IPS DF 19.7 (cell line): ENCODE data around the gene HDAC10.

Source experiments
- DNase-seq: peaks from one replicate; pipeline ENCODE4 v3.0.0-alpha.2; 2013; ENCODE audit warnings: low read depth, low spot score

Gene HDAC10

DNA sequence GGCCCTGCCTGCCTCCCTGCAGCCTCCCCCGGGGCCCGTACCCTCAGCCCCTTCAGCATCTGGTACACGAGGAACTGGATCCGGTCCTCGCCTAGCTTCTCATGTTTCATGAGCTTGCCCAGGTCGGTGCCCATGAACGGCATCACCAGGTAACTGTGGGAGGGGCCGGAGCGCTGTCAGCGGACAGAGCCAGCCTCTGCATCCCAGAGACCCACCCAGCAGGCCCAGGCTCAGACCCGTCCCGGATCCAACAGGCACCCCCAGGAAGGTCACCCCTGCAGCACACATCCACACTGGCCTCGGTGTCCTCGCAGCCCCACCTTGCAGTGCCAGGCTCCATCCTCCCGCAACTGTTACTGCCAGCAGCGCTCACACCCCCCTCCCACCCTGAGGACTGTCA is 6.0 kb upstream of the HDAC10 start:
- DNase-seq, result no peak

DNA sequence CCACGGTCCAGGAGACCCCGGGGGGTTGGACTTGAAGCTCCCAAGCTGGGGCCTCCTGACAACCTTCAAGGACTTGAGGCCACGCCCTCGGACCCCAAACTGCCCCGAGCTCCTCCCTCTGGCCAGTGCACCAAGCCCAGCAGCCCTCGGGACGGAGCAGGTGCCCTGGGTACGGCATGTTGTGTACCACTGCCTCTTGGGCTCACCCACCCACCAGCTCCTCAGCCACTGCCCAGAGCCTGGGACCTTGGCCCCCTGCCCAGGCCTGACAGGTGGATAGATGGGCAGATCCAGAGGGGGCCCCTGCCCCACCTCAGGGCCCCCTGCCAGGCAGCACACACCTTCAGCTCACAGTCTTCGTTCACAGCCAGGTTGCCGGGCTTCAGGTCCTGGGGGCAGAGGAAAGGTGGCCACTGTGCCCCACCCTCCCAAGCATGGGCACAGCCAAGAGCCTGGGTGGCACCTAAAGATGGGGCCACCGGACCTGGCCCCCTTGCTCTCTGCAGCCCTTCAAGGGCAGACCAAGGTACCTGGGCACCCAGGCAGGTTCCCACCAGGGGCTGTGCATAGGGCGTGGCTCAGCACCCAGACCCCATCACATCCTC is 5.3 kb upstream of the HDAC10 start:
- DNase-seq, result no peak

DNA sequence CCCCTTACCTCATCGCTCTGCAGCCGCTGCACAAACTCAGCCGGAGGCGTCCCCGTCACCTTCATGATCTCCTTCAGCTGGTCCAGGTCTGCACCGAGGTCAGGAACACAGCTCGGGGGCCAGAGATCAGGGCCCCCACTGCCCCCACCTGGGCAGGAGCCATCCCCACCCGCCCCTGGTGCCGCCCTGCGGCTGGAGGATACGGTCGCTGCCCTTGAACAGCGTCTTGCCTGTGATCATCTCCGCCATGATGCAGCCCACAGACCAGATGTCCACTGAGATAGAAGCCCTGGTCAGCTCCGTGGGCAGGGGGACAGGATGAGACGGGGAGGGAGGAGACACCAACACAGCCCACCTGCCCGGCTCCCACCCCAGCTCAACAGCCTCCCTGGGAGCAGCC is 4.5 kb upstream of the HDAC10 start:
- DNase-seq, result no peak

DNA sequence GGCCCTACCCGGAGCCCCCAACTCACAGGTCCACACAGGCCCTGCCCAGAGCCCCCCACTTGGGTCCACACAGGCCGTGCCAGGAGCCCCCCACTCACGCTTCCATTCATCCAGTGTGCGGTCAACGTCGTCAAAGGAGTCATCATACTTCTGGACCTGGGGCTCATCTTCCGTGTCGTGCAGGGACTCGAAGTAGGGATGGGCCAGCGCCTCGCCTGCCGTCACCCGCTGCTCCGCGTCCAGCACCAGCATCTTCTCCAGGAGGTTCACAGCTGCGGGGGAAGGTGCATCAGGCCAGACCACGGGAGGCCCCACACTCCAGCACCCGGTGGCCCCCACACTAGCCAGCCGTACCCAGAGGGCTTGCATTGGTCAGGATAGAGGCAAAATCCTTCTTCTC is 4.0 kb upstream of the HDAC10 start:
- DNase-seq, result no peak

DNA sequence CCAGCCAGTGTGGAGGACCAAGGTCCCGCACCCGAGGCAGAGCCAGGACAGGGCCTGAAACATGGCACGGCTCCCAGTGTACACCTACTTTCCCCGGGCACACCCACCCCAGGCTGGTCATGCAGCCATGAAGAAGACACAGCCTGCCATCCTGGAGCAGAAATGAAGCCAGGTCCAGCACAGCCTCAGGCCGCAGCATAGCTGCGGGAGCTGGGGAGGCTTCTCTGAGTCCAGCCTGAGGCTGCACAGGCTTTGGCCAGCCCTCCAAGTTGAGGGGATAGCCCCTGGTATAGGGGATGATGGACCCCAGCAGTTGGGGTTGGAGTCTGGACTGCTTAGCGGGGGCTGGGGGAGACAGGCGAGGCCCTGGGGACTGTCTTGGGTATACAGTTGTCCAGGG is 2.9 kb upstream of the HDAC10 start:
- no peak for DNase-seq

DNA sequence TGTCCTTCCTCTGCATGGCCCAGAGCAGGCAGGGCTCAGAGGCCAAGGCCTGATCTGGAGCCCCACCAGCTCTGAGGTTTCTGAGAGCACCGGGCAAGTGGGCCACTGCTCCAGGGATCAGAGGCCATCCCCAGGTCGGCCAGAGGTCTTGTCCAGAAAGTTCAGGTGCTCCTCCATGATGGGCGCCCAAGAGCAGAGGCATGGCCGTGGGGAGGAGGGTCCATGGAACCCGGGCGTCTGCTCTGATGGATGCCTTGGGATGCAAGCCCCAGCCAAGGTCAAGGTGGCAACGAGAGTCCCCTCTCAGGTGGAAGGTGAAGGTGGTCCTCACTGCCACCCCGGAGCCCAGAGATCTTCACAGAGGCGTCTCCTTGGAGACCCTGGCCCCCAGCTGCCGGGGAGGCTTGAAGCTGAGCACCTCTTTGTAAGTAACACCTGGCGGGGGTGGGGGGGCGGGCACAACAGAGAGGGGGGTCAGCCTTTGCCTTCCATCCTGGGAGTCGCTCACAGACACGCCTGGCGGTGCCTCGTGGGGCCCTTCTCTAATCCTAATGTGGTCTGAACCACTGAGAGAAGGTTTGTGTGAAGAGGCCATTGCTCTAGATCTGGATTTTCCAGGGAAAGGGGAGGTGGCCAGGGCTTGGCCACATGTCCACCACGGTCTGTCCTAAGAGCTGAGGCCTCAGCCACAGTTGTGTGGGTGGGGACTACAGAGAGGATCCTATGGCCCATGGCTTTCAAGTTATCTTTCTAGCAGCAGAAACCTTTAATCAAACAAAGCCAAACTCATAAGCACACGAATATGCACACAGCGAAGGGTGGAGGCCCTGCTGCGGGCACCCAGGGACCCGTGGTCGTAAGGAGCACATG is 2.2 kb upstream of the HDAC10 start:
- DNase-seq, result no peak

DNA sequence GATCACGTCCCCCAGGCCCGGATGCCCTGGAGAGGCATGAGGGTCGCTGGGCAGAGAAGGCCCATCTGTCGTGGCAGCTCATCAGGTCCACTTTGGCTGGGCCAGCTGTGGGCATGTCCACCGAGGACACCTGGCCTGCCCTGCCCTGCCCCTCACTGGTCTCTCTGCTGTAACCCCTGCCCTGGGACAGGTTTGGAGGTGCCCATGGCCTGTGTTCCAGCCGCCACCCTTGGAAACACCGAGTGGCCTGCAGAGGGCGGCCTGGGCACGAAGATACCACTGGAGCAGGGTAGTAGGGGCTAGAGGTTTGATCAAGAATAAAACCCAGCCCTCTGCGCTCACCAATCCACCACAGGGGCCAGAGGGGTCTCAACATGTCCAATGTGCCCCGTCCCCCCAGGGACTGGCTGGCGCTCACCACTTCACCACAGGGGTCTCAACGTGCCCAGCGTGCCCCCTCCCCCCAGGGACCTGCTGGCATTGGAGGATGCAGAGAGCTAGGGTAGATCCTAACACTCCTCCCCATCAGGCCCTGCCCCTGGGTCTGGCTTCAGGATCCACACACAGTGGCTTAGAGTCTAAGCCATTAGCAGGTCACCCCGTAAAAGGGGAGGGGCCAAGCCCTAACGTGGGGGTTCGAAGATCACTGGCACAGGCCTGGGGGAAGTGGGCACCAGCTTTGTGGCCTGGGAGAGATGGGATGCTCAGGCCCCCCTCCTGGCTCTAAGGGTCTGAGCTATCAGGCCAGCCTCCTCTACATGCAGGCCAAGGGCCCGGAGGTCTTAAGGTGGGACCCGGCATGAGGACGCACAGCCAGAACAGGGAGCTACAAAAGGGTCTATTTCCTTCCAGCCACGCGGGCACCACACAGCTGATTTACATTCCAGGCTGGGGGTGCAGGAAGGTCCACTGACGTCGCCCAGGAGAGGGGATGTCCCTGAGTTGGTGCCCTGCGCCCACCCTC is 1.3 kb upstream of the HDAC10 start:
- DNase-seq, result no peak

DNA sequence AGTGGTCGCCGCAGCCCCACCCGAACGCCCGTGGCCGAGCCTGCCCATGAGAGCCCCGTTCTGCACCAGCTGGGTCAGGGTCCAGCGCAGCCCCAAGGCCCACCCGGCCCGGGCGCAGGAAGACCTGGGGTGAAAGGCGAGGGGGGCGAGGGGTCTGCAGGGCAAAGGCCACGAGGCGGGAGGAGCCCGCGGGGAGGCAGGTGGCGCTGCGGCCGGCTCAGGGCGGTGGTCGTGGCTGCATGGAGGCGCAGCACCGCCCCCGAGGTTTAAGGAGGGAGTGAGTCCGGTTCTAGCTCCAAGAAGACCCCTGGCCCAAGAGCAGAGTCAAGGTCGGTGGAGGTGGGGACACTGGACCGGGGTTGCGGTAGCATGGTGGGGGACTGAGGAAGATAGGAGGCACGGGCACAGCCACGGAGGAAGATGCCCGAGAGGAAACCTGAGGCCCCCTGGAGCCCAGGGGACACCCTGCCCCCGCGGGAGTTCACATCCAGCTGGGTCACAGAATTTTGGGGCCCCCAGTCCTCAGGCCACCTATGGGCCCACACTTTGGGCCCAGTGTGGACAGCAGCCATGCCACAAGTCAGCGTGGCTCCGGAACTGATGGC is 514 bp upstream of the HDAC10 start:
- no peak for DNase-seq

DNA sequence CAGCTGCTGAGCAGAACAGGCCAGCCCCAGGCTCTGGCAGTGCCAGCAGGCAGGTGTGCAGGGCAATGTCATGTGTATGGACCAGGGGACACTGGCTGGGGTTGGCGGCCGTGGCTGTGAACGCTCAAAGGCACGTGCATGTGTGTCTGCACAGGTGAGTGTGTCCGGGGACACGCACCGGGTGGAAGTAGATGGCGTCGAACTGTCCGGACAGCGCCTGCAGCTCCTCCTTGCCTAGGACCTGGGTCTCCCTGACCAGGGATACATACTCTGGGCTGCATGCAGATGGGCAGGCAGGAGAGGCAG is 863 bp downstream of the HDAC10 start:
- DNase-seq, result no peak

DNA sequence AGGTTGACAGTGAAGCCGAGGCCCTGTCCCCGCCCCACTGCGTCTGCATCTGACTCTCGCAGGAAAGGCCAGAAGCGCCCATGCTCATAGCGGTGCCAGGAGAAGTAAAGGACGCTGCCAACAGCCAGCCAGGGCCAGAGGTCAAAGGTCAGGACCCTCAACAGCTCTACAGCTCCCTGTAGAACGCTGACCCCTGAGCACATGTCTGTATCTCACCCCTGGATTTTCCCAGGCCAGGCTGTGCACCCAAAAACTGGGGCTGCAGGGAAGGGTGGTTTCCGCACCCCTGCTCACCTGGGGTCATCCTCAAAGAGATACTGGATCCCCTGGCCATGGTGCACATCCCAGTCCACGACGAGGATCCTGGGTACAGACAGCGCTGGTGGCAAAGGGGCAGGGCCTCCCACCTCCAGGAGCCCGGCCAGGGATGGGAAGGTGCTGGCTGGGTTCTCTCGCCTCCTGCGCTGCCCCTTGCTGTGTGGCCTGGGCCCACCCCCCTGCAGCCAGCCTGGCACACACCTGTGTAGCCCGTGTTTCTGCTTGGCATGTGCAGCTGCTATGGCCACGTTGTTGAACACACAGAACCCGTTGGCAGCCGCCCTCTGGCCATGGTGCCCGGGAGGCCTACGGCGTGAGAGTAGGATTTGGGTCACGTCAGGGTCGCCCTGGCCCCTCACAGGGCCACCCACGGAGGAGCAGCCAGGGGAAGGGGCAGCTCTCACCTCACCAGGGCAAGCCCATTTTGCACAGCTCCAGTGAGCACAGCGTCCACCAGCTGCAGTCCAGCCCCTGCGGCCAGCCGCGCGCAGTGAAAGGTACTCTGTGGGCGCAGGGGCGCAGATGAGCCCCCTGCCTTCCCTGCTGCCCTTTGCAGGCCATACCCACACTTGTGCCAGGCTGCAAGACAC is 1.5 kb downstream of the HDAC10 start:
- DNase-seq, result no peak

DNA sequence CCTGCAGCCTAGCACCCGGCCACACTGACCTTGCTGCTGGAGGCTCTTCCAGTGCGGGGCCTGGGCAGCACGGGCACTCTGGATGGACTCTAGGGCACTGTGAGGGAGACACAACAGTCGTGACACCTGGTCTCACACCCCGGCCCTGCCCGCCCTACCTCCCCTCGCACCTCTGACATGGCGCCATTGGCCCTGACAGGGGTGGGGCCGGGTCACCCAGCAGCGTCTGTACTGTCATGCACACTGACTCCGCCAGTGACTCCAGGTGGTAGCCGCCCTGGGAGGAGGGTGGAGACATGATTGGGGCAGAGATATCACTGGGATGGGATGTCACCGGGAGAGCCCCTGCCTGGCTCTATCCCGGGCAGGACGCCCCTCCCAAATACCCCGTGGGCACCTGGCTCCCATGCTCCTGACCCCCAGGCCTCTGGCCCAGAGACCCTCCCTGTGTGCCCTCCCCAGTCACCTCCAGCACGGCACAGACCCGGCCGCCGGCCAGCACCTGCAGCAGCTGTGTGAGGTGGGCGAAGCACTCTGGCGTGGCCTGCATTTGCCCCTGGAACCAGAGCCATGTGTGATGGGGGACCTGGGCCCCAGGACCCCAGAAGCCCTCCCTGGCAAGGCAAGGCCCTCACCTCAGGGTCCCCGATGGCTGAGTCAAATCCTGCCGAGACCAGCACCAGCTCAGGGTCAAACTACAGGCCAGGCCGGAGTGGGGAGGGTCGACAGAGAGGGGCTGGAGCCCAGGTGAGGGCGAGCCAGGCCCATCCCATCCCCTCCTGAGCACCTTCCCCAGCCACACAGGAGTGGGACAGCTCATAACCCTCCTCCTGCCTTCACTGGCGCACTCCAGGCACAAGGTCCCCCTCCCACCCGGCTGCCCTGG is 2.6 kb downstream of the HDAC10 start:
- DNase-seq, result no peak

DNA sequence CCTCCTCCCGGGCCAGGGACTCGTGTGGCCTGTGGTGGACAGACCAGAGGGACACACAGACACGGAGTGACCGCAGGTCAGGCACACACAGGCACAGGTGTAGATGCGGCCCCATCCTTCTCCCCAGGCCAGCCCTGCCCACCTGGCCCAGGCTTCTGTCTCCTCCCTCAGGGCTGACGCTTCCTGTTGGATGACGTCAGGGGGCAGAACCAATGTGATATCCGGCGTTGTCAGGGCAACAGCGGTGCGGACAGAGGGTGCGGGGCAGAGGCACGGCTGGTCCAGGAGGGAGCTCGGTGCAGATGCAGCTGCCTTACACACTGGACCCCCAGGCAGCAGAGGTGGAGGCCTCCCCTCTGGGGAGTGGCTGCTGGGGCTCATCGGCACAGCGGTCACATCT is 3.3 kb downstream of the HDAC10 start:
- no peak for DNase-seq

DNA sequence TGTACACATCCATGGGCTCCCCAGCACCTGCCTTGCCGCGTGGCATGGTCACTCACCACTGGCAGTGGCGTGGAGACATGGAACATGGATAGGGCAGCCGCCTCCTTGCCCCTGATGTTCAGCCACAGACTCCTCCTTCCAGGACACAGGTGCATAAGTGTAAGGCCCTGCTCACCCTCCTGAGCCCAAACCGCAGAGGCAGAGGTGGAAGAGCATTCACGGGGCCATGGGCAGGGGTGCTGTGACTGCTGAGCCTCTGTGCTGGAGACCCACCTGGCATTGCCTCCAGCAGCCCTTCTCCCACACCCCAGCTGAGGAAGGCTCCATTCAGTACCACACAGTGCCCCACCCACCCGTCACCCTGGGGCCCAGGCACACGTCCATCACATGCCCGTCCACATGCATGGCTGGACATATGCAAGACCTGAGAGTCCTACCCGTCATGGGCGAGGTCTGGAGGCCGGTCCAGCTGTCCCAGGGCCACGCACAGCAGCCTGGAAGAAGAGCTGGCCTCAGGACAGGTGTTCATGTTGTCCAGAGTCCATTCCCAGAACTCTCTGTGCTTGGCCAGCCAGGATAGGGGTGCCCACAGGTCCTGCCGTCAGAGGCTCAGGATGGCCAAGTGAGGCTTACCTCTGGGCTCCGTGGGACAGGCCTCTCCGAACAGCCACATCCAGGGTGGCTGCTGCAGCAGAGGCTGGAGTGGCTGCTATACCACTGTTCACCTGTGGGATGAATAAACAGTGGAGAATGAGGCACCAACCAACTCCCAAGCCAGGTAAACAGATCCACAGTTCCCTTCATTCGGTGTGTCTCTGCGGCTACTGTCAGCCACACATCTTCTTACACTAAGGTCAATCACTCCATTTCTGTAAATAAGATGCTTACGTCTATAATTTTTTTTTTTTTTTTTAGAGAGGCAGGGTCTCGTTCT is 4.6 kb downstream of the HDAC10 start:
- no peak for DNase-seq

DNA sequence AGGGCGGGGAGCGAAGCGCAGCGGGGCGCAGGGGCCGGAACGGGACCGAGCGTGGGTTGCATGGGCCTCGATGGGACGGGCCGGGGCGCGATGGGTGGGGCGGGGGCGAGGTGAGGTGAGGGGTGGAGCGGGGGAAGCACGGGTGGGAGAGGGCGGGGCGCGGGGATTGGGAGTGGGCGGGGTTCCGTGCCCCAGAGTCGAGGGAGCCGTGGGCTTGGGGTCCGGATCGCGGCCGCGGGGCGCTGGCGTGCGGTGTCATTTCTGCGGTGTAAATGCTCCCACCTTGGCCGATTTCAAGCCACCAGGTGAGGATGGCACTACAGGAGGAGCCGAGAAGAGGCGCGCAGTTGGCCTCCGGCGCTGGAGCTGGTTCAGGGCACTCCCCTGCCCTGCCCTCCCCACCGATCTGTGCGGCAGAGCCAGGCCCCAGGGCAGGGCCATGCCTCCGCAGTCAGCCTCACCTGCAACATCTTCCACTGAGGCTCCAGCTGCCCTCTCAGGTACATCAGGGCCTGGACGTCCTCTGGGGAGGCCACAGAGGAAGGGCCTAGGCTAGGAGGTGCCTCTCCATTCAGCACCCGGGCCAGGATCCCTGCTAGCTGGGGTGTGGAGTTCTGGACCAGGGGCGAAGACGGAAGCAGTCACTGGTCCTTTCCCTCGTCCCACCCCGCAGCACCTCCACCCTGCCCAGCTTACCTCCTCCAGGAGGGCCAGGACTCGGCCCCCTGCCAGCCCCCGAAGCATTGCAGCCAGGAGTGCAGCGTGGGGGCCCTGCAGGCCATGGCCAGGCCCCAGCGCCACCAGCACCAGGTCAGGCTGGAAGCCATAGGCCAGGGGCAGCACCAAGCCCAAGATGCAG is 5.6 kb downstream of the HDAC10 start:
- DNase-seq, result no peak

DNA sequence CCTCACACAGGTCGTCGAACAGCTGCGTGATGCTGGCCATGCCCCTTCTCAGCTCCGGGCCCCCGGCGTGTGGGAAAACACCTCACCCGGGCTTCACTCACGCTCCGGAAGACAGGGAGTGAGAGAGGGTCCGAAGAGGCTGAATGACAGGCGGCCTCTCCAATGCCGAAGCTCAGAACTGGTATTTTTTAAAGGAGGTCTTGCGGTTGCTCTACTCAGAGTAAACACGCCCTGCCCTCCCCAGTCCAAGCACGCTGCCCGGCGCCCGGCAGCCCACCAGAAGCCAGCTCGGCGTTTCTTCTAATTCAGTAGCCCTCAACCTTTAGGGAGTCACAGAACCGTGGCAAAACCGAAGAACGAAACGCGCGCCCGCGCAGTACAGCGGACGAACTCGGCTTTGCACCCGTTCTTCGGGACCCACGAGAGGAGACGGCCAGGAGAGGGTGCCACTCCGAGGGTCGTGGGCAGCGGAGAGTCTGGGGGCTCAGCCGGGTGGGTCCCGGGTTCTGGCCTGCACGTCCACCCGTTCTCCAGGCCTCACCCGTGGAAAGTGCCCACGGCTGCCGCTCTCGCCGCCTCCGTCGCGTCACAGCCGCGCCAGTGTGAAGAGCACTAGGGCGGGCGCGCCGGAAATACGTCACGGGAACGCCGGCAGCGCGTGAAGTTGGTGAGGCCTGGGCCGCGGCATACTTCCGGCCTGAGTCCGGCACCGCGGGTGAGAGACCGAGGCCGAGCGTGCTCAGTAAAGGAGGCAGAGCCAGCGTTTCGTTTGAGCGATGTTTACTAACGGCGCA is 6.4 kb downstream of the HDAC10 start, which contains the start of gene TUBGCP6:
Gene TUBGCP6, minus strand, starts transcription at position 604 of the 794 bp plus-strand sequence. Its CDS starts 564 bp downstream, at position 40.
- no peak for DNase-seq

DNA sequence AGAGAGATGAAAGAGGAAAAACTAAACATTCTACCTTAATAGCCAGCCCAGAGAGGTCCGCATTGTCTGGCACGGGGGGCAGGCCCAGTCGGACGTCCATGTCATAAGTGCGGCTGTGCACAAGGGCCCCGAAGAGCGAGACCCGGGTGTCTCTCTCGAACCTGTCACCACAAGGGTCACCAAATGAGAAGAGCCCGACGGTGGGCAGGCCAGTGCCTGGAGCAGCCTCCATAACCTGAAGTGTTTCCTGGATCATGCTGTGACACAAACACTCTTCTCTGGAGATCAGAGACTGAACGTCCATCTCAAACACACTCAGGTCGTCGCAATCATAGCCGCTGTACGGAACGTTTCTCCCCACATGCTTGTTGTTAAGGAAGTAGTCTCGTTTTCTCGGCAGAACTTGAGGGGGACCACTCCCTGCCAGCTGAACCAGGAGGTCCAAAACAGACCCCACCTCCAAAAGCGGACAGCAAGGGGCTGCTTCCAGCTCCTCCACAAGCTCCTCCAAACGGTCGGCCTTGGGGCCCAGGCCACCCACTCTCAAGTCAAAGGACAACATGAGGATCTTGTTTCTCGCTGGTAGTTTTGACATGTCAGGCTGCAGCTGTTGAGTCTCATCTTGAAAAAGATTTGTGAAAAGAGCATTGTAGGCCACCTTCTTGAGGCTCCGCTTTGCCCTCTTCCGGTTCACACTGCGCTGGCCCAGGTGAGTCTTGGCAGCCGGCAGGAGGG is 7.2 kb downstream of the HDAC10 start:
- no peak for DNase-seq
